Measurements from ENCODE around the gene DCTD.

Gene DCTD

DNA sequence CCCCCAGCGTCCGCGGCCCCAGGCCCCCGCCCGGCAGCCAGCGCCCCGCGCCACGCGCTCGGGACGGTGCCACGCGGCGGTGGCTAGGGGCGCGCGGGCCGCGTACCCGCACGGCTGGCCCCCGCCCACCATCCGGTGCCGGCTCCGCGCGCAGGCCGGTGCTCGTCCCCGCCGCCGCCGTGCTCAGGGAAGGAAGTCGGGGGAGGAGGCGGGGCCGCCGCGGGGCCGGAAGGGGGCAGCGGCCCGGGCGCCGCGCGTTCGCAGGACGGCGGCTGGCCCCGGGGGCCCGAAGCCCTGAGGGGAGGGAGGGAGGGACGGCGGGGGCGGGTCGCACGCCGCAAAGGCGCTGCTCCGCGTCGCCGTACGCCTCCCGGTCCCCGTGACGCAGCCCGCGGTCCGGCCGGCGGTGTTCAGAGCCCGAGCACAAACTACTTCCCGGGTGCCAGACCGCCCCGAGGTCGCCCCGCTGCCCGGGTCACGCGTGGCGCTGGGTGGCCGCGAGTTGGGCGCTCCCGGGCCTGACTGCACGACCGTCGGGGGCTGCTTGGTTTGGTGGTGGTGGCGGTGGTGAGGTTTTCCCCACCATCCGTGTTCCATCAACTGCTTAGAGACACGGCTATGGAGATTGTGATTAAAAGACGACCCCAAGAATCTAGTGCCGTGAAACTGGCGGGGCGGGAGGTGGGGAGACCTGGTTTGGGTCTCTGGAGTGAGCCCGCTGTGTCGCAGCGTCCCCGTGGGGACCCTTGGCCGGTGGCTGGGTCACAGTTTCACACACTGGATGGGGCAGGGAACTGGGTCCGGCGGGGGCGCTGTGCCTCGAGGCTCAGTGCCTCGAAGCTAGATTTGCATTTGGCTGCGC lies at the start of gene DCTD:
DCTD (minus strand) TSS at position 205 of the 862 bp plus-strand sequence. CDS start 1,818 bp downstream, outside the sequence.
- peak; percentile 82 for DNase-seq

DNA sequence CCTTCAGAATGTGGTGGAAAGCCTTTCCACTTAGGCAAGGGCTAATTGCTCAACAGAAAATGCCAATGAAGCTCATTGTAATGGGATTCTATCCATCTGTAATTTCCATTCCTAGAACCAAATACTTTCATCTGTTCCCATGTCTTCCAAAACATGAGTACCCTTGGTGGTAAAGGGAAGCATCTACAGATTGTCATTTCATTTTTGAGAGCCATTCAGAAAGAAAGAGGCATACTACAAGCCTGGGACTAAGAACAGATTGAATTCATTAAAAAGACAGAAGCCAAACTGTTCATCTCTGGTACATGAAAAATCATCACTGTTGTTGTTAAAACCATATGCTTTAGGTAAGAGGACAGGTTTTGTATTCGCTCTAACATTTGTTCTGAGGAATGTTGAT lies 43.6 kb upstream of the DCTD start:
- DNase-seq = no peak

DNA sequence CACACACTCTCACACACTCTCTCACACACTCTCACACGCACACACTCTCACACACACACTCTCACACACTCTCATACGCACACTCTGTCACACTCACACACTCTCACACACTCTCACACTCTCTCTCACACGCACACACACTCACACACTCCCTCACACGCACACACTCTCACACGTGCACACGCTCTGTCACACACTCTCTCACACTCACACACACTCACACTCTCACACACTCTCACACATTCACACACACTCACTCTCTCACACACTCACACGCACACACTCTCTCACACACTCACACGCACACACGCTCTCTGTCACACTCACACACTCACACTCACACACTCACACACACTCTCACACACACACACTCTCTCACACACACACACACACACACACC lies 43.0 kb upstream of the DCTD start:
- no peak for DNase-seq

DNA sequence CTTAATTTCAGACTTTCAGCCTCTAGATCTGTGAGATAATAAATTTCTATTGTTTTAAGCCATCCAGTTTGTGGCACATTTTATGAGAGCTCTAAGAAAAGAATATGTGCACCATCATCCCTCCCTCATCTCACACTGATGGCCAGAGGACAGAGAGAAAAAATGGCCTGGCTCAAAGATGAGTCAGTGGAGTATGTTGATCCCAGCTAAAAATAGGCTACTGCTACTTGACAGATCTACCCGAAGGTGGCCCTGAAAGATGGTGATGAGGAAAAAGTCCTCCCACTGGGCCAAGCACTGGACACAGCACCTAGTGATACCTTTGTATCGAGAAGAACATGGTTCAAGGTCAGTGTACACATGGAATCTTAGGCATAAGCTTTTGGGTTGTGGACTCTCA lies 38.2 kb upstream of the DCTD start:
- no peak for DNase-seq

DNA sequence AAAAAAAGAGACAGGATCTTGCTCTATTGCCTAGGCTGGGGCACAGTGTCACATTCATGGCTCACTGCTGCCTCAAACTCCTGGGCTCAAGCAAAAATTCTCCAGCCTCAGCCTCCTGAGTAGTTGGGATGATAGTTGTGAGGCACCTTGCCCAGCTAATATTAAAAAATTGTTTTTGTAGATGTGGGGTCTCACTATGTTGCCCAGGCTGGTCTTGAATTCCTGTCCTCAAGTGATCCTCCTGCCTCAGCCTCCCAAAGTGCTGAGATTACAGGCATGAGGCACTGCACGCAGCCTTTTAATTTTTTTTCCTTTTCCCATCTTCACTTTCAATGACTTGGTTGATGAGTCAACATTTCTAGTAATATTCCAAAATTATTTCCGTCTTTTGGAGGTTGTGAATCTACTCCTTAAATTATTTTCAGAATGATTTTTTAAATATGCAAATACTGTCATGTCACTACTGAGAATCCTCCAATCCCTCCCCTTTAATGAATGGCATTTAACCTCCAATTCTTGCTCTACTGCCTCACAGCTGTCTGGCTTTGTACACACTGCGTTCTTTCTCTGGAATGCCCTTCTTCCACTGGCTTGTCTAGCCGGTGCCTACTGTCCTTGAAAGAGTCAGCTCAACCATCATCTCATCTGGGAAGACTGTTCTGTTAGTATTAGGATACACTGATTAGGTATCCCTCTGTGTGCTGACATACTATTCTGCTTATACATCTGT lies 27.5 kb upstream of the DCTD start:
- no peak for DNase-seq

DNA sequence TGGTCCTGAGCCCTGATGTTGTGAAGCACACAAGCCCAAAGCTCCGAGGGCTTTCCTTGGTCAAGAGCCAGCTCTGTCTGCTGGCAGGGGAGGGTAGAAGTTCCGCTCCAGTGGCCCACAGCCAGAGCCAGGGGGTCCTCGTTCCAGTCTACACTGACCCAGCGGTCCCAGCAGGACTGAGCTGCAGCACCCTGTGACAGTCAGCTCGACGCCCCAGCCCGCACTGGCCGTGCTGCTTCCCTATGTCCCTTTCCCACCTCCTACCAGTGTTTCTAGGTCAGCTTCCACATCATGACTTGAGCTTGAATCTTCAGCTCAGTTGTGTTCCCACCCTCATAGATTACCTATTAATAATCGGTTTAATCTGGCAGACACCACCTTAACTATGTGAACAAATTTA lies 22.5 kb upstream of the DCTD start:
- no peak for DNase-seq

DNA sequence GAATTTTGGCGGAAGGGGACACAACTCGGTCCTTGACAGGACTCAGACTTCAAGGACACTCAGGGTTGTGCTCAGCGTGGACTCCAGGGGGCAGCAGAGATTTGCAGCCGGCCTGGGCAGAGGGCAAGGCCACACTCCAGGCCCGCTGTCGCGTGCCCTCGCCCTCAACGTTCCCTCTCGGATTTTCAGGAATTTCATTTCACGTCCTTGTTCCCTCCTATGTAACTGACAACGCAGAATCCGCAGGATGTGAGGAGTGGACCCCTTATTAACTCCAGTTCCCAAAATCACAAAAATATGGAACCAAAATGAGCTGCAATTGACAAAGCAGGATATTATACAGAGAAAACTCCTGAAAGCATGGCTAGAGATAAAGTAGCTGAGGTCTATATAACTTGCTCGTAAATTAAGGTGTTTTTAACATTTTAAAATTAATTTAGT lies 21.0 kb upstream of the DCTD start:
- peak; percentile 75 for DNase-seq

DNA sequence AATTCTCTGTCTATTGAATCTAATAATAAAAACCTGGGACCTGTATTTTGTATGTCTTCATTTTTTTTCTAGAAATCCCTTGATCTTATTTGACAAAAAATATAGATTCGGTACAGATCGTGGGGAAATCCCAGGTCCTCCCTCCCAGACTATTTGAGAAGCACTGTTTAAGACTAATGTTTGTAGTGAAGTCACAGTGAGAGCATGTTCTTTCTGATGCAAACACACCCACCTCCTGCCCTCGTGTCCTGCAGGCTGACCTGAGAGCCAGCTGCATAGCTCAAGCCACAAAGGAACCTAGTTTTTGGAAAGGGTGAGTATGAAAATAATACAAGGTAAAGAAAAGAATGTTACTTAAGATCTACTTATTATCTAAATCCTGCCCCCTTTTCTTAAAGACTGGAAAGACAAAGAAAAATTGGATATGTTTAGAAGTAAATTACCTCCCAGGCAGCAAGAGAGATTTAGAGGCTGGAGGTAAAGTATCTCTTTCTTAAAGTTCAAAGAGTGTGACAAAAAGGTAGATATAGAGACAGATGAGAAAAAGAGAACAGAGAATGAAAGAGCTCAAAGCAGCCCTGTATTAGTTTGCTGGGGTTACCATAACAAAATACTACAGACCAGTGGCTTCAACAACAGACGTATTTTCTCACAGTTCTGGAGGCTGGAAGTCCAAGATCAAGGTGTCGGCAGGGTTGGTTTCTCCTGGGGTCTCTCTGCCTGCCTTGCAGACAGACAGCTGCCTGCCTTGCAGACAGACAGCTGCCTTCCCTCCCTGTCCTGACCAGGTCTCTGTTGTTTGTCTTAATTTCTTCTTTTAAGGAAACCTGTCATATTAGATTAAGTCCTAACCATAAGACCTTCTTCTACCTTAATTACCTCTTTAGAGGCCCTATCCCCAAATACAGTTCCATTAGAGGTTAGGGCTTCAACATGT lies 20.4 kb upstream of the DCTD start:
- DNase-seq = no peak

DNA sequence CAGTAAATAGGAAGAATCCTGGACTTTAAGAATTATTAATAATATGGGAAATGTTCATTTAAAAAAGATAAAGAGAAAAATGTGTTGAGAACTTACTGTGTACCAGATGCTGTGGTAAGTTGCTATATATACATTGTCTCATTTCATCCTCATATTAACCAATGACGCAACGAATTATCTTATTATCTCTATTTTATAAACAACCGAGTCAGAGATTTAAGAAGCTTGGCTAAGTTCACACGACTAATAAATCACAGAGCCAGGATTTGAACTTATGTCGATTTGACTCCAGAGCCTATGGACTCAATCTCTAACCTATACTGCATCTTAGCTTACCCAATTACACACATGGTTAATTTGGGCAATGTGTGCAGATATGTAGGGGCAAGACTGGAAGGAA lies 15.5 kb upstream of the DCTD start:
- DNase-seq = no peak

DNA sequence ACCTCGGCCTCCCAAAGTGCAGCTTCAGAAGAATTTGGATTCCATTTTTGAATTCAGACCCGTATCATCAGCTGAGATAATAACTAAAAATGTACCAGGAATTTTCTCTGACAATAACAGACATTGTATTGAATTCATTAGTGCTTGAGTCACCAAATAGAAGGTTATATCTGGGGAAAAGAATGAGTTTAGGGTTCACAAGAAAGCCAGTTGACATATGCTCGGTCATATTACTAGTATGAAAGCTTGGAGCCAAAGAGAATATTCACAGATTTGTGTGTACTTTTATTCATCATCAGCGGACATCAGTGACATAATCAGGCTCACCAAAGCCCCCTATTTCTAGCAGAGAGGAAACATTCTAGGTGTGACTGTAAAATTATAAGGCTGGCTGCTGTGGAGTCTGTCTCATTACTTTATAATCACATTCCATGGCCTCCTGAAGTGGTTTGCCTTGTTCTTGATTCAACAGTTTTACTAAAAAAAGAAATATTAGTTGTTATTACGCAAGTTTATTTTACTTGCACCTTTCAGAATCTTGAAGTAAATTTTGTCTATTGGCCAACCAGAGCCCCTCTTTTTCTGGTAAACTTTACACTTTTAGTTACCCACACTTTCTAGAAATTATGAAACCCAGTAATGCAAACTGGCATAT lies 14.6 kb upstream of the DCTD start:
- DNase-seq = no peak

DNA sequence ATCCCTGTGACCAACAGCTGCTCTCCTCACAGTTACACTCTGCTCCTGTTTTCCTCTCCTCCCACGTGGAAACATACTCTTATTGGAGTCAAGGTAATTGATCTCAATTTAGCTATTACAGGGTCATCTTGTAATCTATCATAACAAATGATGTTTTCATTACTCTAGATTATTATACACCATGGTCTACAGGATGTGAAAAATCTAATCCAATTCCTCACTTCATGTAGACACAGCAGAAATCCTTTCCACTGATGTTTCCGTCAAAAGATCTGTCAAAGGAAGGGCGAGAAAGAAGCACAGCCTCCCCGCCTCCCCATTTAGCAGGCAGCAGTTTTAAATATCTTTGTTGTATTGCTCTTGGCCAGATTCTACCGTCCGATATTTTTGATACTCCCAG lies 13.7 kb upstream of the DCTD start:
- DNase-seq = no peak

DNA sequence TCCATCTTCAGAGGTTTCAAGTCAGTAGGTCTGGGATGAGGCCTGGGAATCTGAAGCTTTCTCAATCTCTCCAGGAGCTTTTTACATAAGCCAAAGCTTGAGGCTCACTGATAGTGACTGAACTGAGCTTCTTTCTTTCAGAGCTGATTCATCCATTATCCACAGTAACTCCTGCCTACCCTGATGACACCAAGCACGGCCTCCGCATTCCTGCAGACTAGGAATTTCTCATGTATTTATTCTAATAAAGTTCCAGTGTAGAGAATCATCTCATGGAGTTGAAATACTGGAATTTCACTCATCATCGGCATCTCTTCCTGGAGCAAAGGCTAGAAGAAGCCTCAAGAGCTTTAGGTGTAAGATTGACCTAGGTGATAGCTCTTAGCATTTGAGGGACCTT lies 12.1 kb upstream of the DCTD start:
- no peak for DNase-seq

DNA sequence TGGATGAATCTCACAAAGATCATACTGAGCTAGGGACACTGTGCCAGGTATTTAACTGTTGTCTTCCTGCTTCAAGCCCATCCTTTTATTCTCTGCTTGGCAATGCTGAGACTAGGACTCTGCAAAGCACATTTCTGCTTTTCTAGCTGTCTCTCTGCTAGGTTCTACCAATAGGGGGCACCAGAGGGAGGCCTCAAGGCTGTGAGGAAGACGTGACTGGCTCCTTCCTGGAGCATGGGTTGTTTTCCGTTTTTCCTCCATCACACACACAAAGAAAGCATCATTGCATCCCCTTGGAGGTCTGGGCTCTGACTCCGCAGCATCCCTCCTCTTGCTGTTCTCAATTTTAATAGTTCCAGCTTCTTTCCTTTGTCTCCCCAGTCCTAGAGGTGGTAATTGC lies 10.9 kb upstream of the DCTD start:
- no peak for DNase-seq

DNA sequence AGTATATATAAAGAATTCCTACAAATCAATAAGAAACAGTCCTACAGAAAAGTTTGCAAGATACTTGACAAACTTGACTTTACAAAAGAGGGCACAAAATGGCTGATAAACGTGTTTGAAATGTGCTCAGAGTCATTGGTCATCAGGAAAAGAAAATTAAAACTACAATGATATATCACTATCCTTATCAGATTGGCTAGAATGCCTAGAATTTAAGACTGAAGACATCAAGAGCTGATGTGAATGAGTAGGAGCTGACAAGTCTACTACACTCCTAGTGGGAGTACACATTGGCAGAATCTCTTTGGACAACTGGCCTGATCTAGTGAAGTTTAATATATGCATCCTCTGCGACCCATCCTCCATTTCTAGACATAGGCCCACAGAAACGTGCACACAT lies 10.3 kb upstream of the DCTD start:
- no peak for DNase-seq

DNA sequence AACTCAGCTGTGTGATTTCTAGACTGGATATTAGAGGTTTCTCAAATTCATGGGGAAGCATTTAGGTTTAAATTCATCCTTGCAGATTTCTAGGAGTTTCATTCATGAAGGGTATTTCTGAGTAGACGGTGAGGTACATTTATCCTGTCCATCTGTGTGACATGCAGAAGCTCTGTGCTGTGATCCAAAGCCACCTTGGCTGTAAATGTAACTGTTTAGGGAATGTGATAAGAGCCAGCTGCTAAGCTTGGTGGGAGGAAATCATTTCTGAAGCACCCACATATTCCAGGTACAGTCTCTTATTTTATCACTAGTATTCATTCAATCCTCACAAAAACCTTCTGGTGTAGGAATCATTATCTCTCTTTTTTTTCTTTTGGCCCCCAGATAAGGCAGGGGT lies 8.7 kb upstream of the DCTD start:
- DNase-seq = no peak

DNA sequence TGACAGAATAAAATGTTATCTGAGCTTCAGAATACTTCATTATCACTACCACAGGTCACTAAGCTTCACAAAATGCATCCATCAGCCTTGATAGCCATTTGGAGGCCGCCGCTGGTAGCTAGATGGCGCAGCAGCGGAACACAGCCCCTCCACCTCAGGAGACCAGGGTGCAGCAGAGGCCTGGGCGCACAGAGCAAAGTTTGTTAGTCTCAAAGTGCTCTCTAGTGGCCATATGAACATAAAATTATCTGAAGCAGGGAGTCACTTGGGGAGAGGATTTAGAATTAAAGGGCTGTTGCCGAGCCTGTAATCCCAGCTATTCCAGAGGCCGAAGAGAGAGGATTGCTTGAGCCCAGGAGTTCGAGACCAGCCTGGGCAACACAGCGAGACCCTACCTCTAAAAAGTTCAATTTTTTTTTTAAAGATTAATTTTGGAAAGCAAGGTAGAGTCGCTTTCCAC lies 8.1 kb upstream of the DCTD start:
- DNase-seq = peak; percentile 51

DNA sequence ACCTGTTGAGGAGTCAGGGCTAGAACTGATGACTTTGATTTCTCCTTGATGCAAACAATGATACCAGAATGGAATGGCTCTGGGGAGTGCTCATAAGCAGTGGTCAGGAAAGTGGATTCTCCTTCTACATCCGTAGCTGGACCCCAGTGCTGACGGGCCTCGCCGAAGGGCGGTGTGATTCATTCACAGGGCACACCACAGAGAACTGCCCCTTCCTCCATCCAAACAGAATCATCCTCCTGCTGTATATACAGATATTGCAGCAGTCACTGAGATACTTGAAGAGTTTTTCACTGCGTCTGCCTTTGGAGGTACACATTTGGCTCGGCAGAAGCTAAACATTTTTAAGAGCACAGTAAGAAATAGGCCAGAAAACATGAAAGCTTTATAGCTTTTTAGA lies 7.3 kb upstream of the DCTD start:
- DNase-seq = no peak

DNA sequence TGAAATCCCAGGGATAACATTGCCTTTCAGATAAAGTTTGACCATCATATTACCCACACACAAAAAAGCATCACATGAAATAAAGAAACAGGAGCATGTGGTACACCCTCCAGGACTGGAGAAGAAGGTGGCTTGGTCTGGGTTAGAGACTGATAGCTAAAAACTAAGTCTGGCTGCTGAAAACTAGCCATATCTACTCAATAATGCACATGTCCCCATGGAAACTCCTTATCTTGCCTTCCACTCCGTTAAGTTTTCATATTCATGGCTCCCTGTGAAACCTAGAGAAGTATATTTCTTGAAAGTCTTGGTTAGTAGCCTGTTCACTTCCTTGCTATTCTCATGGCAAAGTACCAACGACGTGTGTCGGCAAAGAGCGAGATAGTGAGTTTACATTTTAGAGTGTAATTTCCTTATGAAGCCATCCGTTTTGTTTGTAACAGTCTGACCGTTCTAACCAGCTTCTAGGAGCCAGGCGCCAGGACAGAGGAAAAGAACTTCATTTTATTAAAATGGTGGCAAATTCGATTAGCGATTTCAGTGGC lies 6.7 kb upstream of the DCTD start:
- DNase-seq = no peak

DNA sequence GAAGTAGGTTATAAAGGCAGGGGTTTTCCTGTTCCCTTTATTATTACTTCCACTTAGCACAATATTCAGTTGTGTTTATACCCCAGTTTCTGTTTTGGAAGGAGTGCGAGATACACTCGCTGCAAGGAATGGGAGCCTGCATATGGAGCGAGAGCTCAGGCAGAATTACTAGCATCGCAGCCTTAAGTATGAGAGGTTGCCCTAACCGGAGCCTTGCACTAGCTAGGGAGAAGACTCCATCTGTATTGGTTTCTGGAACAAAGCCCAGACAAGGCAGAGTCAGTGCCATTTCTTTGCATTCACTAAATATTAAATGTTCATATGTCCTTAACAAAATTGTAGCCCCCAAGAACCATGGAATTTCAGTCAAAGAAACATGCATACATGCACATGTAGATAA lies 6.2 kb upstream of the DCTD start:
- no peak for DNase-seq

DNA sequence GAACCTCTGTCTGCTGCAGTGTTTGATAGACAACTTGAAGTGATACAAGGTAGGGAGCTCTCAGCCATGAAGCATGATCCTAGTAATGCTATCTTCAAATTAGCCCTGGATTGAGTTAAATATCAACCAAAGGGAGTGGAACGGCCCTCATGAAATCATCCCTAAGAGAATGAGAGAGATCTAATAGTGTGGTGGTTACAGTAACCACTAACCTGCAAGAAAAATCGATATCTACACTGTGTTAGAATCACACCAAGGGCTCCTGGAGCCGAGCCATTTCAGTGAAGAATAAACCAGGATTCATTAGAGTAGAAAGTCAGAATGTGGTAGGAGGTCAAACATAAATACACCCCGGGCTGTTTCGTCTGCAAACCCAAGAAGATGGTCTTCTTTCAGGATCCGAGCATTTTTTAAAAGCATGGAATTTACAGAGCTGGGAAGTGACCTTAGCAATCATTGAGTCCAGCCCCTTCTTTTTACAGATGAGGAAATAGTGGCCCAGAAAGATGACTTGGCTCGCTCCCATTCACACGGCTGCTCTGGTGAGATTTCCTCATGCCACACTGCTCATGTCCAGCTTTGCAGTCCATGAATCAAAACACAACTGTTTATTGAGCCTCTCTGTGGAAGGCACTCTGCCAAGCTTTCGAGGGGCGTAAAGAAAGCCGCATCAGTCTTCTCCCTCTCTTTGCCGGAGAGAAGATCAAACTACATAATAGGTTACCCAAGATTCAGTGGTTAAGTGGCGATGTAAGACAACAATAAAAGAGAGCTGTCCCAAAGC lies 5.5 kb upstream of the DCTD start:
- DNase-seq = no peak

DNA sequence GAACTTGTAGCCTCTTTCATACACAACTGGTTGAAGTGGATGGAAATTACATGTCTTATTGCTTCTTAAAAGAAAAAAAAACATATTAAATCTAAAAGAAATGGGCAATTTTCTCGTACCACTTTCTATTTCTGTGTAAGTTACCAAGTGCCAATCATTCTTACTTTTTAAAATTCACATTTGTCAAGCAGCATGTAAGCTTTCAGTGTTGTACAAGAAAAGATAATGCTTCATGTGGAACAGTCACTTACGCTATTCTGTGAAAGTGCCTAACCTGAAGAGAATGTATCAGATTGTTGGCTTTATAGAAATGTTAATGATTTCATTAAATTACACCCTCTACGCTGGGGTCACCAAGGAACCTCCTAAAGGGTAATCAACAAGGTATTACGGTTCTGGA lies 4.4 kb upstream of the DCTD start:
- no peak for DNase-seq

Measured in activated naive CD4-positive, alpha-beta T cell treated with Interleukin-2 at 50 U/mL for 16 hours (primary cell).